Right atrium auricular region (tissue), 2 donors: ENCODE data around the gene DNAH11. TPM values are rescaled to one million over a fixed set of nuclear protein-coding genes. Genes with fewer than 3 reads are reported as not detected.

ENCODE experiments used
- DNase-seq: peaks from one replicate; pipeline ENCODE4 v3.0.0-alpha.2; 2019; ENCODE audit warnings: low spot score
- H3K27ac ChIP-seq, 2 donors: fragments of 200-600 bp; sonication (generic); 1 replicate in 1 of 2; 2 replicates in 1 of 2; pipeline ENCODE4 v1.5.1; 2016 to 2019
- H3K27me3 ChIP-seq, 2 donors: fragments of 200-600 bp; sonication (generic); one replicate each; pipeline versions ENCODE4 v1.5.1 to v1.6.0; 2017 to 2019
- H3K36me3 ChIP-seq: fragments of 200-600 bp; sonication (generic); one replicate; pipeline ENCODE4 v1.5.1; 2016
- H3K4me1 ChIP-seq, 2 donors: fragments of 200-600 bp; sonication (generic); one replicate each; pipeline versions ENCODE4 v1.5.1 to v1.6.0; 2017 to 2019
- H3K4me3 ChIP-seq, 2 donors: fragments of 200-600 bp; sonication (generic); 1 replicate in 1 of 2; 2 replicates in 1 of 2; pipeline ENCODE4 v1.5.1; 2017 to 2019; ENCODE audit warnings: mild to moderate bottlenecking in 1 of 2, moderate library complexity in 1 of 2
- H3K9me3 ChIP-seq, 2 donors: fragments of 200-600 bp; sonication (generic); one replicate each; pipeline ENCODE4 v1.5.1; 2019
- total RNA-seq, 2 donors: library from RNA; depleted of rRNA; stranded (reverse); fragments of >200 nt; gene quantifications; one replicate each; pipeline ENCODE4 v1.1.0, GENCODE V29; 2016
- TF ChIP-seq, protein P1 (sequence below), 2 donors: fragments of 200-600 bp; sonication (generic); IDR thresholded peaks; one replicate each; pipeline ENCODE4 v1.5.1; 2019; ENCODE audit warnings: antibody characterized with exemption in 2 of 2

DNAH11 gene
- total RNA-seq, 2 donors from 2014 or later: 2.8 to 3.5 TPM

GRCh38 chr7:21733837-21734236 lies 191.0 kb downstream of the DNAH11 start:
- TF ChIP-seq, protein P1, sequence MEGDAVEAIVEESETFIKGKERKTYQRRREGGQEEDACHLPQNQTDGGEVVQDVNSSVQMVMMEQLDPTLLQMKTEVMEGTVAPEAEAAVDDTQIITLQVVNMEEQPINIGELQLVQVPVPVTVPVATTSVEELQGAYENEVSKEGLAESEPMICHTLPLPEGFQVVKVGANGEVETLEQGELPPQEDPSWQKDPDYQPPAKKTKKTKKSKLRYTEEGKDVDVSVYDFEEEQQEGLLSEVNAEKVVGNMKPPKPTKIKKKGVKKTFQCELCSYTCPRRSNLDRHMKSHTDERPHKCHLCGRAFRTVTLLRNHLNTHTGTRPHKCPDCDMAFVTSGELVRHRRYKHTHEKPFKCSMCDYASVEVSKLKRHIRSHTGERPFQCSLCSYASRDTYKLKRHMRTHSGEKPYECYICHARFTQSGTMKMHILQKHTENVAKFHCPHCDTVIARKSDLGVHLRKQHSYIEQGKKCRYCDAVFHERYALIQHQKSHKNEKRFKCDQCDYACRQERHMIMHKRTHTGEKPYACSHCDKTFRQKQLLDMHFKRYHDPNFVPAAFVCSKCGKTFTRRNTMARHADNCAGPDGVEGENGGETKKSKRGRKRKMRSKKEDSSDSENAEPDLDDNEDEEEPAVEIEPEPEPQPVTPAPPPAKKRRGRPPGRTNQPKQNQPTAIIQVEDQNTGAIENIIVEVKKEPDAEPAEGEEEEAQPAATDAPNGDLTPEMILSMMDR (IDR thresholded peaks at IDR 0.05): no peak
- H3K4me3 ChIP-seq: no peak overlapping the region
- H3K36me3 ChIP-seq: no peaks in the 10 kb centered on the region
- no peak for DNase-seq
- H3K27ac ChIP-seq: no peak overlapping the region
- no peaks in the 10 kb centered on the region for H3K4me1 ChIP-seq
- H3K9me3 ChIP-seq: no peaks in the 10 kb centered on the region
- H3K27me3 ChIP-seq: no peaks in the 10 kb centered on the region

- no peak overlapping the region for H3K4me3 ChIP-seq
- H3K27me3 ChIP-seq: no peaks in the 10 kb centered on the region
- DNase-seq: no peak
- no peaks in the 10 kb centered on the region for H3K36me3 ChIP-seq
- H3K9me3 ChIP-seq: no peaks in the 10 kb centered on the region
- no peak overlapping the region for H3K27ac ChIP-seq
- no peaks in the 10 kb centered on the region for H3K4me1 ChIP-seq
- TF ChIP-seq, protein P1 (IDR thresholded peaks at IDR 0.05): no peak
Measured at GRCh38 chr7:21743493-21743892, 200.7 kb downstream of the DNAH11 start.

DNA sequence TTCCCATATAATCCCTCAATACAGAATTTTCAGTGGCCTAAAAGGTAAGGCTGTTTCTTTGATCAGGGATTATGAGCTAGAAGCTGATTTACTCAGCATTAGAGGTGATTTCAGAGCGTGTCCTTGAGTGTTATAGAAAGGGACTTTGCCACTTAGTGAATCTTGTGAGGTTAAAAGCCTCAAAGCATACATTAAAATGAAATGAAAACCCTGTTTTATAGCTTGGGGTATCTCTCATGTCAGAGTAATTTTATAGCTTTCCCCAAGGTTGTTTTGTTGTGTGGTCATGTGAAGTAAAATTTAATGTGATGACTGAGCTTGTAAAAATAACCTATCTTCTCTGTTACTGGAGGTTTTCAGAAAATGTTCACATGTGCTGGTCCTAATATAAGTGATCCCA lies 204.1 kb downstream of the DNAH11 start:
- Histone ChIP-seq H3K36me3 (no peaks in the 10 kb centered on the region), H3K9me3 (no peaks in the 10 kb centered on the region), H3K27ac (no peak overlapping the region), H3K27me3 (no peaks in the 10 kb centered on the region), H3K4me3 (no peak overlapping the region), H3K4me1 (no peaks in the 10 kb centered on the region)
- TF ChIP-seq, protein P1 (IDR thresholded peaks at IDR 0.05): no peak
- DNase-seq: no peak

DNA sequence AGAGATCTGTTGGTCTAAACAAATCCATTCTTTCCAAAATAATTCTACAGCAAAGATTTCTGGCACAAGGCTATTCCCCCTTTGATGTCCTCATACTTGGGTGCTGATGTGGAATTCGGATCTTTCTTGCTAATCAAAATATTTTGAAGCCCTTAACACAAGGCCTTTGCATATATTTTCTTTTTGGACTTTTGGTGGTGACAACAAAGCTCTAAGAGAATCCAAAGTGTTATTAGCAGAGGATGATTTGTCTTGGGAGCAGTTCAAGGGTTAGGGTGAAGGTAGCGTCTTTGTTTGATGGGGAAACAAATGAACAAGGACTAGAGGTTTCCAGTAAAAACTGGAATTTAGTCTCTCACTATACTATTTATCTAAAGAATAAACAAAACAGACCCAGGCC lies 205.0 kb downstream of the DNAH11 start:
- TF ChIP-seq, protein P1 (IDR thresholded peaks at IDR 0.05): no peak
- no peak for DNase-seq
- no peaks in the 10 kb centered on the region for H3K9me3 ChIP-seq
- H3K4me1 ChIP-seq: no peaks in the 10 kb centered on the region
- no peak overlapping the region for H3K4me3 ChIP-seq
- H3K27me3 ChIP-seq: no peaks in the 10 kb centered on the region
- H3K36me3 ChIP-seq: no peaks in the 10 kb centered on the region
- H3K27ac ChIP-seq: no peak overlapping the region

GRCh38 chr7:21749378-21749777 lies 206.5 kb downstream of the DNAH11 start:
- Histone ChIP-seq H3K9me3 (no peaks in the 10 kb centered on the region), H3K4me1 (no peaks in the 10 kb centered on the region), H3K36me3 (no peaks in the 10 kb centered on the region), H3K27me3 (no peaks in the 10 kb centered on the region), H3K4me3 (no peak overlapping the region), H3K27ac (no peak overlapping the region)
- DNase-seq: no peak
- TF ChIP-seq, protein P1 (IDR thresholded peaks at IDR 0.05): no peak

GRCh38 chr7:21753071-21753470 lies 210.2 kb downstream of the DNAH11 start:
- H3K4me3 ChIP-seq: no peak overlapping the region
- H3K9me3 ChIP-seq: no peaks in the 10 kb centered on the region
- no peak for DNase-seq
- H3K36me3 ChIP-seq: no peaks in the 10 kb centered on the region
- no peaks in the 10 kb centered on the region for H3K4me1 ChIP-seq
- H3K27me3 ChIP-seq: no peaks in the 10 kb centered on the region
- H3K27ac ChIP-seq: no peak overlapping the region
- TF ChIP-seq, protein P1 (IDR thresholded peaks at IDR 0.05): no peak
